Ureter (tissue), 1 donor: Measurements from ENCODE around the gene TTC33. TPM values are rescaled to one million over a fixed set of nuclear protein-coding genes. Genes with fewer than 3 reads are reported as not detected.

Source experiments
- DNase-seq: peaks from one replicate; pipeline ENCODE4 v3.0.0-alpha.2; 2020; ENCODE audit warnings: low spot score
- total RNA-seq: library from RNA; stranded (reverse); gene quantifications from one replicate; pipeline ENCODE4 v1.2.4, GENCODE V29; 2023
- donor health status: DM: yes; HTN: yes; CAD: no.

Gene TTC33
- total RNA-seq, 1 donor from 2014 or later = 12.6 TPM

GRCh38 chr5:40521108-40521785 lies 234.5 kb downstream of the TTC33 start:
- DNase-seq = no peak

GRCh38 chr5:40518485-40518917 lies 237.3 kb downstream of the TTC33 start:
- no peak for DNase-seq

DNA sequence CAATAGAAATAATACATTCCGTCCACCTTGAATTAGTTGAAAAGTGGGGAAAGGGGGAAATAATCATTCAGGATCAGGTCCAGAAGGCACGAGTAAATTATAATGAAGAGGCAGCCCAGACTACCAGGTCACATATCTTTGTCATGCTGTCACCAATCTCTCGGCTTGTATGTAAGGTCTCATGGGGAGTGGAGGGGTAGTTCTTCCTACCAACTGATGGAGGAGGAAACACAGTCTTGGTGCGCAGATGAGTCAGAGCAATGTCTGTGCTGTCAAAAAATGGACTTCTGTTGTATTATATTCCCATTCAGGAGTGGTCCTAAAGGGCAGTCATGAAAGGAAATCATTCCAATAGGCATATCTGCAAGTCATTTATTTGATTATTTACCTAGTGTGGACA lies 240.3 kb downstream of the TTC33 start:
- no peak for DNase-seq

GRCh38 chr5:40514976-40515375 lies 240.8 kb downstream of the TTC33 start:
- no peak for DNase-seq

DNA sequence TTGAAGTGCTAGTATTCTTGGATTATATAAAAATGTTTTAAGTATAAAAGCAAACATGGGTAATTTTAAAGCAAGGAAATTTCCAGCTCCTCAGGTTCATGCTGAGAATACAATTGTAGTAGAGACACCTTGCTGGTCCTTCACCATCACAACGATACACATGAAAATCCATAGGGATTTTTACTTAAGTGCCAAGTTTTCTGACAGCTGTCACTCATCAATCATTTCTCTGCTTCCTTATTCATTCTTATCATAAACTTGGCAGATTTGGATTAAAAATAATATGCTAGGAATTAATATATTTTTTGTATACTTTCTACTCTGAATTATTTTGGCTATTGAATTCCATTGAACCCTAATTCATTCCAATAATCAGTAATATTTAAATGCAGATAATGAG lies 244.0 kb downstream of the TTC33 start:
- no peak for DNase-seq

- no peak for DNase-seq
Measured at GRCh38 chr5:40507095-40507494, 248.7 kb downstream of the TTC33 start.

- DNase-seq = no peak
Measured at GRCh38 chr5:40505031-40505430, 250.7 kb downstream of the TTC33 start.

DNA sequence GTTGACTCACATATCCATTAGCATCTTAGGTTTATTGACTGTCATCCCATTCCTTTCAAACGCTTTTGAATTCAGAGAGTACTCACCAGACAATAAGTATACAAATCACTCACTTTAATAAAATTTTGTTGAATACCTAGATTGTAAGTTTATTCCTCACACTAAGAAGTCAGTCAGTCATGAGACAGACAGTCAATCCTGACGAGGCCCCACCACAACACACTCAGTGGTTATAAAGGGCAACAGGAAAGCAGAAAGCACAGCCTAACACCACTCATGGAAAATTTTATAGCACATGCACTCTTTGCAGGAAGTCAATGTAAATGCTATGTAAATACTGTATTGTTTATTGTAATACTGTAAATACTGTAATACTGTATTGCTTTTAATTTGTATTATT lies 252.3 kb downstream of the TTC33 start:
- no peak for DNase-seq

- DNase-seq = no peak
Measured at GRCh38 chr5:40502736-40503135, 253.0 kb downstream of the TTC33 start.

DNA sequence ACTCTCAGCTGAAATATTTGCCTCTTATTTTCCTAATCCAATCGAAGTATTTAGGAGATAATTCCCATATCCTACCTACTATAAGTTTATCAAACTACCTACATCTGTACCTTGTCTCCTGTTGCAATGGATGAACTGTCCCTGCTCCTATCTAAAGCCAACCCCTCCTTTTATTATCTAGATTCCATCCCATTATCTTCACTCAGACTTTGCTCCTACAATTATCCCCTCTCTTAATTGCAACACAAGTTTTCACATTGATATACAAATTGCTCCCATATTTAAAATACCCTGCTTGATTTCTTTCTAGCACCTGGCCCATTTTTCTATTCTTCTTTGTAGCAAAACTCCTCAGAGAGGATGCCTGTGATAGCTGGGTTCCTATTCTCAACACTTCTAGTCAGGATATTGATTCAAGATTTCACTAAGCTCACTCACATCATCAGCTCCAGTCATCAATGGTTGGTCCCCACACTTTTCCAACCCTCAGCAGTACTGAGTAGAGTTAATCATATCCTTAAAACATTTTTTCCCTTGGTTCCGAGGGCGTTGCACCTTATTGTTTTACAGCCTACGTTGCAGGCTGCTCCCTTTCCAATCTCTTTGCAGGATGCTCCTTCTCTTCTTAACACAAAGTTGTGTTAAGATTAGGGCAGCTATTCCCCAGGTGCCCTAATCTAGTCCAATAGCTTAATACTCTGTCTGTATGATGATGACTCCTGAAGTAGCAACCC lies 253.9 kb downstream of the TTC33 start:
- no peak for DNase-seq

DNA sequence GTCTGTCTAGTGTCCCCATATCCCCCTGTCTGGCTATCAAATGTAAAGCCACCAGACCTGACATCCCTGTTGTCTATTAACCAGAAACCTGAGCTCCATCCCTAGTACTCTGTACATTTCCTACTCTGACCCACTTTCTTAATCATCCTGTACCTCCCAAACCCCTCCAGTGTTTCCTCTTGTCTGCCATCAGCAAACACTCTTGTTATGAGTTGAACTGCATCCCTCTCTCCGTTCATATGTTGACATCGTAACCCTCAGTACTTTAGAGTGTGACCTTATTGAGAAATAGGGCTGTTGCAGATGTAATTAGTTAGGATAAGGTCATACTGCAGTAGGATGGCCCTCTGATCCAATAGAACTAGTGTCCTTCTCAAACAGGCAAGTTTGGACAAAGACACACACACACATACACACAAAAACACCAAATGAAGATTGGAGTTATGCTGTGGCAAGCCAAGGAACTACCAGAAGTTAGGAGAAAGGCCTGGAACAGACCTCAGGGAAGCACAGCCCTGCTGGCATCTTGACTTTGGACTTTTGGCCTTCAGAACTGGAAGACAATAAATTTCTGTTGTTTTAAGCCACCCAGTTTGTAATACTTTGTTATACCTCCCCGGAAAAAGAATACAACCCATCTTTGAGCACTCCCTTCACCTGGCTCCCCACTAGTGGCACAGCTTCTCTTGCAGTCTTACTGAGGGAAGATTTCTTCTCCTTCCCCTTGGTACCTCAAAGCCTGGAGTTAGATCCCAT lies 256.1 kb downstream of the TTC33 start:
- DNase-seq = no peak

- no peak for DNase-seq
Measured at GRCh38 chr5:40499007-40499406, 256.8 kb downstream of the TTC33 start.

DNA sequence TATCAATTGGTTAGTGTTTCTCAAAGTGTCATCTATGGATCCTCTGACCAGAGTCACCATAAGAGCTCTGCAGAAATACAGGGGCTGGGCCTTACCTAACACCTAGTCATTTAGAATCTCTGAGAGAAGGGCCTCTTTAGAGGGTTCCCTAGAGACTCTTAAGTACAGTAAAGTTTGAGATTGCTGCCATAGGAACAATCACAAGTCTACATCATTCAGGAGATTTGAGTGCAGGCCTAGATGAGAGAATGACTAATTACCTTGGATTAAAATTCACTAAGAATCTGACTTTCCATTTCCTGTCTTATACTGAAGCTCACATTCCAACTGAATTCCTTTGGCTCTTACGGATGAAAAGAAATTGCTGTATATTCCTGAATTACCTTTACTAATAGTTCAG lies 258.2 kb downstream of the TTC33 start:
- DNase-seq = no peak

DNA sequence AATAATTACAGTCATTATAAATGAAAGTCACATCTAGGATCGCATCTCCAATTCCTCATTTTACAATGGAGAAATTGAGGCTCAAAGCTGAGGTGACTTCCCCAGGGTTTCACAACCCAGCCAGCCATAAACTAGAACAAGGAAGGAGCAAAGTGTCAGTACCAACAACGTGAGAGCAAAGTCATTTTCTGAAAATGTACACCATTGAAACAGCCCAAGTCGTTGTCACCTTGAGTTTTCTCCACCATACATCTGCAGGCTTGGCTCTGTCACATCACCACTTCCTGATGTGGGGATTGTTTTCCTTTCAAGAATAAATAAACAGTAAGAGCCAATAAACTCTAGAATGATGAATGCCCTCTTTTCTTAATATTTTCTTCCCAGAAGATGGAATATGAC lies 260.5 kb downstream of the TTC33 start:
- no peak for DNase-seq

- DNase-seq = no peak
Measured at GRCh38 chr5:40494631-40495236, 261.0 kb downstream of the TTC33 start.

DNA sequence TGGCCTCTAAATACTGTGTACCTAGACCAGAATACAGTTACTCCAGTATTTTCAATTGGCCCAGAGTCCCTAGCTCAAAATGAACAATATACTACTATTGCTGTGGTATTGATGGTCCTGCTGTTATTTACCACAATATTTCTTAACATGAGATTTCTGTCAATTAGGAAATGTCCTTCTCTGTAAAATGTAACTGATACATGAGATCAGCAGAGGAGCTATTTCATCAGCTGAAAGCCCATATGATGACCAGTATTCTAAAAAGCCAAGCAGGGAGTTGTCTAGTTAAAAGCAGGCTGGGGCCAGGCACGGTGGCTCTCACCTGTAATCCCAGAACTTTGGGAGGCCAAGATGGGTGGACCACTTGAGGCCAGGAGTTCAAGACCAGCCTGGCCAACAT lies 263.7 kb downstream of the TTC33 start:
- no peak for DNase-seq

- DNase-seq = no peak
Measured at GRCh38 chr5:40491644-40492043, 264.1 kb downstream of the TTC33 start.

- DNase-seq = no peak
Measured at GRCh38 chr5:40490464-40491111, 265.2 kb downstream of the TTC33 start.

DNA sequence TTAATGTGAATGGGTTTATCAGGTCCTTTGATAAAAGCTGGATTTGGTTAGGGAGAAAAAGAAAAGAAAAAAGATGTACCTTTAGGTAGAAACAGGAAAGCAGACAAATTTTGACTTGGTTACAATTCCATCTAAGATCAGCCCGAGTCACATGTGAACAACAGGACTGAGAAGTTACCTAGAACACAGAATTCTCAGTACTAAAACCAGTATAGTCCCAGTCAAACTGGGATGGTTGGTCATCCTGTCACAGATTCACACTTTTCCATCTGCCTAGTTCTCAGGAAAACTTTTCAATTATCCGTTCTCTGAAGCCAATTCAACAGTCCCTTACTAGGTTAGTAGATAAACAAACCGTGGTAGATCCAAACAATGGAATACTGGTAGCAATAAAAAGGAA lies 266.3 kb downstream of the TTC33 start:
- DNase-seq = no peak

DNA sequence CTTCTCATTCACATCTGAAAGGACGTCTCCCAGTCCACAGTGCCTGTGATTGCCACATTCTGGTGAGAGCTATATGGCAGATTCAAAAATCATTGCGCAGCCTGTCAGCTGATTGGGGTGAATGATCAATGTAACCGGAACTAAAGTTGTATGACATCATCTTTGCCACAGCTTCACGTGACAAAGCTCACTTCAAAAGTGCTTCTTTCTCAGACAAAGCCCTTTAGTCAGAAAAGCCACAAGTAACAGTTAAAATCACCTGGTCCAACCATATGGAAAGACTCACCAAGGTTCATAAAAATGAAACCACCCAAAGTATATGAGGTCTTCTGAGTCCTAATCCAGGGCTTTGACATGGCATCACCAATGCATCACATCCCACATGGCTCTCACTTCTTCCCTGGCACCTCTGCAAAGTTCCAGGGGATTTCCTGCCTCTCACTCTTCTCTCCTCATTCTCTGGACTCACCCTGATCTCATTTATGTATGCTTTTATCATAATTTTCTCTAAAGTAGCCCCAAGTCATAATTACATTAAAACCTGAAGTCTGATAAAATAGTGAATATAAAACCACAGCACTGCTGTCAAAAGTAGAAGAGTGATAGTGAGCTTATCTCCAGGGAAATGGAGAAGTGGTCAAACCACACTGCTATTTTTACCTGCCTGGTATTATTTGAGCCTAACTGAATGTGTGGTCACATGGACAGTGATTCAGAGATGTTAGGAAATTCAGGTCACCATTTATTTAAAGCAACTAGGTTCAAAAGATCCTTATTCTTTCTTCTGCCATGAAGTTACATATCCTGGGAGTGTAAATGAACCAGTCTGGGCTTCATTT lies 269.1 kb downstream of the TTC33 start:
- DNase-seq = no peak
